Mesenchymal stem cell (in vitro differentiated cells and primary cell): ENCODE results near the gene ITIH3.

Source experiments
- DNase-seq: peaks from one replicate; pipeline ENCODE4 v3.0.0-alpha.2; 2013
- H2AFZ ChIP-seq: one replicate; pipeline ENCODE4 v1.6.1; 2013; ENCODE audit warnings: low read depth, mild to moderate bottlenecking, control low read depth, inconsistent platforms, low read length, moderate library complexity
- H2AK5ac ChIP-seq: 2 replicates; pipeline ENCODE4 v1.6.1; 2013; ENCODE audit warnings: low read length, moderate library complexity, mild to moderate bottlenecking, inconsistent platforms; ENCODE audit not compliant: severe bottlenecking
- H2BK120ac ChIP-seq: one replicate; pipeline ENCODE4 v1.6.1; 2013; ENCODE audit warnings: low read depth, mild to moderate bottlenecking, inconsistent platforms, low read length, moderate library complexity
- H2BK12ac ChIP-seq, 2 experiments: one replicate each; pipeline ENCODE4 v1.6.1; 2013; ENCODE audit warnings: inconsistent platforms in 2 of 2, low read length in 2 of 2, mild to moderate bottlenecking in 2 of 2, moderate library complexity in 2 of 2, control low read depth in 1 of 2
- H2BK15ac ChIP-seq: one replicate; pipeline ENCODE4 v1.6.1; 2013; ENCODE audit warnings: mild to moderate bottlenecking, low read depth, inconsistent platforms; ENCODE audit not compliant: poor library complexity, severe bottlenecking
- H2BK5ac ChIP-seq: 2 replicates; pipeline ENCODE4 v1.6.1; 2013; ENCODE audit warnings: low read depth, mild to moderate bottlenecking, low read length, control low read depth, inconsistent platforms; ENCODE audit not compliant: poor library complexity, severe bottlenecking
- H3K14ac ChIP-seq, 2 experiments: one replicate each; pipeline ENCODE4 v1.6.1; 2013; ENCODE audit warnings: inconsistent platforms in 2 of 2, low read length in 2 of 2, control low read depth in 1 of 2, mild to moderate bottlenecking in 1 of 2, moderate library complexity in 1 of 2
- H3K18ac ChIP-seq, 2 experiments: one replicate each; pipeline ENCODE4 v1.6.1; 2013; ENCODE audit warnings: inconsistent platforms in 2 of 2, low read length in 2 of 2, control low read depth in 1 of 2, low read depth in 1 of 2, mild to moderate bottlenecking in 1 of 2
- H3K23ac ChIP-seq, 2 experiments: one replicate each; pipeline ENCODE4 v1.6.1; 2013; ENCODE audit warnings: inconsistent platforms in 2 of 2, low read length in 2 of 2, mild to moderate bottlenecking in 2 of 2, moderate library complexity in 2 of 2, control low read depth in 1 of 2
- H3K27ac ChIP-seq: 2 replicates; pipeline ENCODE4 v1.5.1; 2013; ENCODE audit warnings: mild to moderate bottlenecking, moderate library complexity, low read length, control low read depth, inconsistent platforms; ENCODE audit not compliant: poor library complexity, severe bottlenecking
- H3K27me3 ChIP-seq, 2 experiments: 2 replicates each; pipeline versions ENCODE4 v1.6.1 to v1.7.0; 2013; ENCODE audit warnings: low read length in 2 of 2, mild to moderate bottlenecking in 2 of 2, moderate library complexity in 2 of 2, control low read depth in 1 of 2, inconsistent platforms in 1 of 2; ENCODE audit not compliant: control insufficient read depth in 1 of 2, insufficient read depth in 1 of 2
- H3K36me3 ChIP-seq, 2 experiments: 2 replicates each; pipeline versions ENCODE4 v1.6.1 to v1.7.0; 2013; ENCODE audit warnings: low read length in 2 of 2, control low read depth in 1 of 2, inconsistent platforms in 1 of 2, low read depth in 1 of 2, mild to moderate bottlenecking in 1 of 2; ENCODE audit not compliant: insufficient read depth in 2 of 2, control insufficient read depth in 1 of 2
- H3K4ac ChIP-seq, 2 experiments: one replicate each; pipeline ENCODE4 v1.6.1; 2013; ENCODE audit warnings: inconsistent platforms in 2 of 2, low read length in 2 of 2, mild to moderate bottlenecking in 2 of 2, moderate library complexity in 2 of 2, control low read depth in 1 of 2, low read depth in 1 of 2
- H3K4me1 ChIP-seq: 2 replicates; pipeline ENCODE4 v1.6.1; 2013; ENCODE audit warnings: low read depth, low read length, control low read depth; ENCODE audit not compliant: control insufficient read depth, insufficient read depth
- H3K4me2 ChIP-seq: 2 replicates; pipeline ENCODE4 v1.6.1; 2013; ENCODE audit warnings: low read length, mild to moderate bottlenecking, inconsistent platforms; ENCODE audit not compliant: poor library complexity, severe bottlenecking
- H3K4me3 ChIP-seq, 2 experiments: 2 replicates each; pipeline versions ENCODE4 v1.5.1 to v1.7.0; 2013; ENCODE audit warnings: low read length in 2 of 2, mild to moderate bottlenecking in 2 of 2, control low read depth in 1 of 2, low read depth in 1 of 2; ENCODE audit not compliant: insufficient read depth in 1 of 2
- H3K79me1 ChIP-seq: replicated peaks from 2 replicates; pipeline ENCODE4 v1.6.1; 2013; ENCODE audit warnings: mild to moderate bottlenecking, control low read depth, low read length, inconsistent platforms; ENCODE audit not compliant: poor library complexity, severe bottlenecking
- H3K9ac ChIP-seq: 2 replicates; pipeline ENCODE4 v1.7.0; 2013; ENCODE audit warnings: mild to moderate bottlenecking, low read length, moderate library complexity
- H3K9me3 ChIP-seq: 2 replicates; pipeline ENCODE4 v1.7.0; 2013; ENCODE audit warnings: mild to moderate bottlenecking, low read length; ENCODE audit not compliant: control insufficient read depth
- H4K8ac ChIP-seq: one replicate; pipeline ENCODE4 v1.6.1; 2013; ENCODE audit warnings: inconsistent platforms, mild to moderate bottlenecking, low read length, moderate library complexity
- H4K91ac ChIP-seq: one replicate; pipeline ENCODE4 v1.6.1; 2013; ENCODE audit warnings: mild to moderate bottlenecking, low read length, inconsistent platforms
- WGBS: methylation state at CpG from one replicate; pipeline ENCODE4 v1.1.7; 2013; ENCODE audit warnings: mixed read lengths; 5-methylcytosine and 5-hydroxymethylcytosine counted together

ITIH3 gene

DNA sequence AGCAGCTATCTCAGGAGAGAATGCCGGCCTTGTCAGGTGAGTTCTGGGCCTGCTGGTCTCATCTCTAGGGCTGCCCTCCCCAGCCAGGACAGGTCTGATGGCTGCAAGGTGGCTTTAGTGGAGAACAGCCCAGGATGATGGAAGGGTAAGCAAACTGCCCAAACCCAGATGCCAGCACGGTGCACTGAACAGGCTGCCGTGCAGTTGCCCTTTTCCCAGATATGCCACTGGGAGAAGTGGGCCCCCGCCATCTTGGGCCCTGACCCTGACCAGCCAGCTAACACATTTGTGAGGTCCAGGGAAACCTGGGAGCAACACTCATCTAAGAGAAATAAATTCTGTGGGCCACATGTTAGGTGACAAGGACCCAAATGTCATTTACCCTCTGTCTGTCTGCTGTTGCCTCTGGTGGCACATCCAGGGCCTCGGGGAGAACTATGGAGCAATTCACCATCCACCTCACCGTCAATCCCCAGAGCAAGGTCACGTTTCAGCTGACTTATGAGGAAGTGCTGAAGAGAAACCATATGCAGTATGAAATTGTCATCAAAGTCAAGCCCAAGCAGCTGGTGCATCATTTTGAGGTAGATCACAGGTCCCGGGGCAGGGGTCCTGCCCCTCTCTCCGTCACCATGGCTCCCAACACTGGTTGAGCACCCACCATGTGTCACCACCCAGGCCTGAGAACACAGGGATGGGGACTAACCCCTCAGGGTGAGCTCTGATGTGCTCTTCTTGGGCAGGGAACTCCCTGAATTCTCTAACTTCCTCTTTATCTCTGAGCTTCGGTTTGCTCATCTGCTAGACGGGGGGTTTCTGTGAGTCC lies 15.4 kb upstream of the ITIH3 start:
- Histone ChIP-seq H2AK5ac (no peak overlapping the region), H3K79me1 (no peaks in the 10 kb centered on the region), H2BK12ac (no peak overlapping the region), H4K91ac (no peak overlapping the region), H2BK120ac (no peak overlapping the region), H2BK15ac (no peak overlapping the region), H3K4me3 (no peak overlapping the region), H2BK5ac (no peak overlapping the region), H3K14ac (no peak overlapping the region), H3K4me2 (no peak overlapping the region), H3K27ac (no peak overlapping the region), H3K18ac (no peak overlapping the region), H3K23ac (no peak overlapping the region), H3K9ac (no peak overlapping the region), H3K4ac (no peak overlapping the region), H3K27me3 (peaks cover 54 to 64% of the 10 kb centered on the region in 2 experiments), H3K9me3 (no peaks in the 10 kb centered on the region), H3K4me1 (peaks cover 2% of the 10 kb centered on the region), H3K36me3 (no peaks in the 10 kb centered on the region), H4K8ac (no peak overlapping the region), H2AFZ (no peak overlapping the region)
- DNase-seq: no peak
- 84% methylated on average over 11 of the region's 11 CpGs for WGBS

DNA sequence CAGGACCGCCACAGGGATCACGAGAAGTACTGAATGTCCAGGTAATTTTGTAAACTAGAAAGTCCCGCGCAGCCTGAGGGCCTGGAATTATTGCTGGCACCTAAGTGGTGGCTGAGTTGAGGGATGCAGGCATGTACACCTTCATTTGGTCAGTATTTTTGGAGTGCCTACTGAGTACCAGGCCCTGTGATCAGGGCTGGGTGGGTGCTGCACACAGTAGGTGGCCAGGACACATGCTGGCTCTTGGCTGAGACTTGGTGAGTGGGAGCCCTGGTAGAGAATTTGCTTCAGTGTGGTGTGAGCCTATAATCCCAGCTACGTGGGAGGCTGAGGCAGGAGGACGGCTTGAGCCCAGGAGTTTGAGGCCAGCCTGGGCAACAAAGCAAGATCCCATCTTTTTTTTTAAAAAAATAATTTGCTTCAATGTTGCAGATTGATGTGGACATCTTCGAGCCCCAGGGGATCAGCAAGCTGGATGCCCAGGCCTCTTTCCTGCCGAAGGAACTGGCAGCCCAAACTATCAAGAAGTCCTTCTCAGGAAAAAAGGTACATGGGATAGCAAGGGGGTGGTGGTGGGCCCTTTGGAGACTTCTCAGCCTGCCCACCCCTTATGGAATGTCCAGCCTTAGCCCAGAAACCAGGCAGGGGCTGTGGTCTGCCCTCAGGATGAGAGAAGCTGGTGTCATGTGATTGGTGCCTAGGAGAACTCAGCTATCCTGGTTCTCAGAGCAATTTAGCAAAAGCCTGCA lies 14.6 kb upstream of the ITIH3 start:
- H2AFZ ChIP-seq: no peak overlapping the region
- H2BK5ac ChIP-seq: no peak overlapping the region
- H3K23ac ChIP-seq: no peak overlapping the region
- DNase-seq: no peak
- H2BK120ac ChIP-seq: no peak overlapping the region
- no peak overlapping the region for H3K14ac ChIP-seq
- no peak overlapping the region for H2BK15ac ChIP-seq
- H3K9ac ChIP-seq: no peak overlapping the region
- no peak overlapping the region for H3K27ac ChIP-seq
- no peaks in the 10 kb centered on the region for H3K79me1 ChIP-seq
- H3K4me1 ChIP-seq: peaks cover 2% of the 10 kb centered on the region
- no peak overlapping the region for H3K18ac ChIP-seq
- peaks cover 55 to 67% of the 10 kb centered on the region in 2 experiments for H3K27me3 ChIP-seq
- WGBS: 80% methylated on average over 6 of the region's 8 CpGs
- H4K91ac ChIP-seq: no peak overlapping the region
- H4K8ac ChIP-seq: no peak overlapping the region
- H3K36me3 ChIP-seq: no peaks in the 10 kb centered on the region
- H2AK5ac ChIP-seq: no peak overlapping the region
- no peaks in the 10 kb centered on the region for H3K9me3 ChIP-seq
- H2BK12ac ChIP-seq: no peak overlapping the region
- no peak overlapping the region for H3K4ac ChIP-seq
- H3K4me2 ChIP-seq: no peak overlapping the region
- H3K4me3 ChIP-seq: no peak overlapping the region

DNA sequence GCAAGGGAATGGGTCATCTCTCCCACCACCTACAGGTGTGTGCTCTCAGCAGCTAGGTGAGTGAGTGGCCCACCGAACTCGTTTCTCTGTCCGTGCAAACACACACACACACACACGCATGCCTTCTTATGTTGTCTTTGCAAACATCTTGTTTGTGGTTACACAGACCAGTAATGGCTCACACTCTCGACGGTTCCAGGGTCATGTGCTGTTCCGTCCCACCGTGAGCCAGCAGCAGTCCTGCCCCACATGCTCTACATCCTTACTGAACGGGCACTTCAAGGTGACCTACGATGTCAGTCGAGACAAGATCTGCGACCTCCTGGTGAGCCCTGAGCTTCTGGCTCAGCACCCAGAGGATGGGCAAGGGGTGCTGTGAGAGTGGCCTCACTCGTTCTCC lies 12.9 kb upstream of the ITIH3 start:
- Histone ChIP-seq H3K4me1 (peaks cover 2% of the 10 kb centered on the region), H3K9me3 (no peaks in the 10 kb centered on the region), H3K79me1 (no peaks in the 10 kb centered on the region), H2BK5ac (no peak overlapping the region), H3K9ac (no peak overlapping the region), H2BK15ac (no peak overlapping the region), H3K14ac (no peak overlapping the region), H3K4me3 (no peak overlapping the region), H3K36me3 (no peaks in the 10 kb centered on the region), H4K91ac (no peak overlapping the region), H3K18ac (no peak overlapping the region), H3K27ac (no peak overlapping the region), H2BK120ac (no peak overlapping the region), H2AK5ac (no peak overlapping the region), H3K4me2 (no peak overlapping the region), H2BK12ac (no peak overlapping the region), H2AFZ (no peak overlapping the region), H3K4ac (no peak overlapping the region), H3K23ac (no peak overlapping the region), H3K27me3 (peaks cover 58 to 70% of the 10 kb centered on the region in 2 experiments), H4K8ac (no peak overlapping the region)
- no peak for DNase-seq
- 81% methylated on average over 13 of the region's 13 CpGs for WGBS

DNA sequence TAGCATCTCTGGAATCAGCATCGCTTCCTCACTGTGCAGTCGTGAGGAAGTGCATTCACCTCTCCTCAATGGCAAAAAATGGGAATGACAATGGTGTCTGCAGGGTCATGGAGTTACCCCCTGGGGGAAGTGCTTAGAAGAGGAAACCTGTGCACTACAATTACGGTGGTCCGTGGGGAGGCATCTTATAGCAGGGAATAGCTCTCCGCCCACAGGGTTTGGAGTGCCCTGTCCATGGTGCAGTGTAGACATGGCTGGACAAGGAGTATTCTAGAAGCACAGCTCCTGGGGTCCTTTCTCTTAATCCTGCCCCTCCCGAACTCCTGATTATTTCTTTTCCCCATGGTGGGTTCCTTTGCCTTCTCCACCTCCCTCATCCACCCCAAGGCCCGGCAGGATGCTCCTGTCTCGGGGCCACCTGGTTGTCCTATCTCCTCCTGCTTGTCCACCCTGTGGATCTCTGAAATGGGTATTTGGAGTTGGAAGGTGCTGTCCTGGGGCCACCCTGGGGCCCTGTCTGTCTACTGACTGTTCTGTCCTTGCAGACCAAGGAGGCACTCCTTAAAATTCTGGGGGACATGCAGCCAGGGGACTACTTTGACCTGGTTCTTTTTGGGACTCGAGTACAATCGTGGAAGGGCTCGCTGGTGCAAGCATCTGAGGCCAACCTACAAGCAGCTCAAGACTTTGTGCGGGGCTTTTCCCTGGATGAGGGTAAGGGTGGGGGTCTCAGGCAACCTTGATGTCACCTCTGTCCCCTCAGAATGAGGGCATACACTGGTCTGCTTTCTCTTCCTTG lies 12.0 kb upstream of the ITIH3 start:
- no peak overlapping the region for H3K9ac ChIP-seq
- 71% methylated on average over 11 of the region's 12 CpGs for WGBS
- no peaks in the 10 kb centered on the region for H3K36me3 ChIP-seq
- no peaks in the 10 kb centered on the region for H3K79me1 ChIP-seq
- H2BK15ac ChIP-seq: no peak overlapping the region
- no peak overlapping the region for H3K4me3 ChIP-seq
- no peak for DNase-seq
- no peak overlapping the region for H4K91ac ChIP-seq
- no peak overlapping the region for H2BK12ac ChIP-seq
- no peak overlapping the region for H3K14ac ChIP-seq
- no peaks in the 10 kb centered on the region for H3K9me3 ChIP-seq
- H2BK120ac ChIP-seq: no peak overlapping the region
- no peaks in the 10 kb centered on the region for H3K4me1 ChIP-seq
- H3K23ac ChIP-seq: no peak overlapping the region
- H3K4me2 ChIP-seq: no peak overlapping the region
- H2AFZ ChIP-seq: no peak overlapping the region
- H3K4ac ChIP-seq: no peak overlapping the region
- no peak overlapping the region for H3K27ac ChIP-seq
- peaks cover 64 to 74% of the 10 kb centered on the region in 2 experiments for H3K27me3 ChIP-seq
- no peak overlapping the region for H3K18ac ChIP-seq
- no peak overlapping the region for H4K8ac ChIP-seq
- H2AK5ac ChIP-seq: no peak overlapping the region
- H2BK5ac ChIP-seq: no peak overlapping the region
